Caco-2 (cell line): ENCODE results near the gene PPIL4. TPM values are rescaled to one million over a fixed set of nuclear protein-coding genes. Genes with fewer than 3 reads are reported as not detected.

Experiments
- BruUV-seq: library from RNA; stranded (reverse); fragments of 400-500 nt; replicated peaks from 2 replicates; lab custom pipeline; 2021; lab: Mats Ljungman, UMichigan
- CTCF ChIA-PET: fragments of 300-600 bp; sonication (Branson Sonifier 250); formaldehyde crosslinking; loops from one replicate; lab custom pipeline; 2022; ENCODE audit warnings: antibody characterized with exemption; lab: Charles Lee
- POLR2A ChIA-PET: fragments of 300-600 bp; sonication (Branson Sonifier 250); formaldehyde crosslinking; loops from one replicate; lab custom pipeline; 2022; ENCODE audit warnings: antibody characterized with exemption; lab: Charles Lee
- DNase-seq, 2 experiments: peaks; one replicate each; pipeline versions ENCODE4 v3.0.0 to v3.0.0-alpha.2; 2020 to 2022
- H3K27me3 ChIP-seq: replicated peaks from 2 replicates; pipeline ENCODE4 v1.6.0; 2011; ENCODE audit warnings: low read length; ENCODE audit not compliant: control insufficient read depth, insufficient read depth
- H3K36me3 ChIP-seq: 2 replicates; pipeline ENCODE4 v1.5.1; 2011; ENCODE audit warnings: low read length; ENCODE audit not compliant: control insufficient read depth, insufficient read depth
- H3K4me1 ChIP-seq: fragments of 250-450 bp; sonication (Bioruptor Pico); 2 replicates; pipeline ENCODE4 v1.5.1; 2020; ENCODE audit warnings: mild to moderate bottlenecking
- H3K4me3 ChIP-seq: 2 replicates; pipeline ENCODE4 v1.5.1; 2011; ENCODE audit warnings: low read depth, mild to moderate bottlenecking, control low read depth, low read length
- H3K9me3 ChIP-seq: fragments of 250-450 bp; sonication (Bioruptor Pico); 2 replicates; pipeline ENCODE4 v1.5.1; 2020; ENCODE audit warnings: mild to moderate bottlenecking, moderate library complexity
- H3K27ac Mint-ChIP-seq: one replicate; pipeline ENCODE4 v1.8.0; 2022; ENCODE audit warnings: mixed read lengths; ENCODE audit not compliant: unreplicated experiment
- H3K27me3 Mint-ChIP-seq: one replicate; pipeline ENCODE4 v1.8.0; 2022; ENCODE audit warnings: mixed read lengths; ENCODE audit not compliant: insufficient read depth, unreplicated experiment
- H3K36me3 Mint-ChIP-seq: one replicate; pipeline ENCODE4 v1.8.0; 2022; ENCODE audit warnings: mild to moderate bottlenecking, mixed read lengths; ENCODE audit not compliant: insufficient read depth, unreplicated experiment
- H3K4me1 Mint-ChIP-seq: one replicate; pipeline ENCODE4 v1.8.0; 2022; ENCODE audit warnings: low read depth, mixed read lengths; ENCODE audit not compliant: unreplicated experiment
- H3K4me3 Mint-ChIP-seq: one replicate; pipeline ENCODE4 v1.8.0; 2022; ENCODE audit warnings: mild to moderate bottlenecking, moderate library complexity, mixed read lengths; ENCODE audit not compliant: unreplicated experiment
- H3K9me3 Mint-ChIP-seq: one replicate; pipeline ENCODE4 v1.8.0; 2022; ENCODE audit warnings: mixed read lengths; ENCODE audit not compliant: unreplicated experiment
- CTCF ChIP-seq, 2 experiments: fragments of 200-600 bp in 1 of 2; IDR thresholded peaks; 1 replicate in 1 of 2; 2 replicates in 1 of 2; pipeline versions ENCODE4 v1.5.1 to v1.8.0; 2011 to 2022; ENCODE audit warnings: antibody characterized with exemption in 1 of 2, control low read depth in 1 of 2, inconsistent platforms in 1 of 2, low read depth in 1 of 2, low read length in 1 of 2, mild to moderate bottlenecking in 1 of 2, moderate library complexity in 1 of 2; ENCODE audit not compliant: insufficient read depth in 1 of 2, severe bottlenecking in 1 of 2, unreplicated experiment in 1 of 2
- intact Hi-C: fragments of 100-400 bp; cut with micrococcal nuclease; formaldehyde crosslinking; loops from one replicate; pipeline ENCODE4 v1.10.0; 2022; ENCODE audit not compliant: unreplicated experiment
- total RNA-seq: library from RNA; stranded (reverse); gene quantifications from 2 replicates; pipeline ENCODE4 v1.2.3, GENCODE V29; 2022

The PPIL4 gene
- total RNA-seq, 1 experiment from 2014 or later = 28.4 TPM

DNA sequence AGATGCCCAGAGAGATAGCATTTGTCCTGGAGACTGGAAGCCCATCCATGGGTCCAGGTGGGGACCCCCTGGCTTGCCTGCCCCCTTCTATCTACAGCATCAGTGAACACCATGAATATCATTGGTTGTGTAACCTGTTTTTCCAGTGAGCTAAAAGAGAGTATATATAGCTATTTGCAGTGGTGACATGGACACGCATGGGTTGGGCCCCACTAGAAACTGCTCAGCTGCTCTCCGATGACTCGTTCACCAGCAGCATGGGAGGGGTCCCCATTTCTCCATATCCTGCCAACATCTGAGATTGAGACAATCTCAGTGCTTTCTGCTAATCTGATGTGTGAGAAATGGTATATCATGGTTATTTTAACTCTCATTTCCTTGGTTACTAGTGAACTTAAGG lies 57.0 kb downstream of the PPIL4 start:
- POLR2A ChIA-PET = no interaction called here
- H3K36me3 ChIP-seq = no peaks in the 10 kb centered on the region
- TF ChIP-seq CTCF (IDR thresholded peaks at IDR 0.05; ENCODE audit: insufficient read depth in 1 of 2, low read depth in 1 of 2, low read length in 1 of 2, severe bottlenecking in 1 of 2, unreplicated experiment in 1 of 2) = no peak
- H3K4me1 ChIP-seq = 0 out of 2 replicates have a peak, but pooled peaks cover 6% of the 10 kb centered on the region
- H3K27me3 Mint-ChIP-seq = no peaks in the 10 kb centered on the region
- CTCF ChIA-PET = no interaction called here
- DNase-seq = no peak
- H3K4me1 Mint-ChIP-seq = peaks cover 12% of the 10 kb centered on the region
- peaks cover 4% of the 10 kb centered on the region for H3K36me3 Mint-ChIP-seq
- BruUV-seq = no TSS peak
- no peak overlapping the region for H3K4me3 Mint-ChIP-seq
- H3K4me3 ChIP-seq = no peak overlapping the region
- no peaks in the 10 kb centered on the region for H3K9me3 ChIP-seq
- H3K27ac Mint-ChIP-seq = no peak overlapping the region
- H3K27me3 ChIP-seq = no peaks in the 10 kb centered on the region
- intact Hi-C loops = no loop called here
- no peaks in the 10 kb centered on the region for H3K9me3 Mint-ChIP-seq

DNA sequence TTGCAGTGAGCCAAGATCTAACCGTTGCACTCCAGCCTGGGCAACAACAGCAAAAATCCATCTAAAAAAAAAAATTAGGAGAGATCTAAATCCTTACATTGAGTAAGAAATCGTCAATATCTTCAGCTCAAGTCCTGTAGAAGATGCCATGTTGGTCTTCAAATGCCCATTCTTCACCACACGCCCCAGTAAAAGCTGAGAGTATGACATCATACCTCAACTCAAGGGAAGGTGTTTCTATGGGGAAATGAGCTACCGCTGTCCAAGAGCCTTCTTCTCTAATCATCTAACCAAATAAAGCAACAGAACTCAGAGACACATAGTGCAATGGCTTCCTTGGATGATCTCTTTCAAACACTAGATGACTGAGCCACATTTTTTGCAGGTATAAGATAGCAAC lies 58.5 kb downstream of the PPIL4 start:
- Histone ChIP-seq H3K4me1 (0 out of 2 replicates have a peak, but pooled peaks cover 6% of the 10 kb centered on the region), H3K36me3 (no peaks in the 10 kb centered on the region), H3K4me3 (no peak overlapping the region), H3K27me3 (no peaks in the 10 kb centered on the region), H3K9me3 (no peaks in the 10 kb centered on the region)
- no peaks in the 10 kb centered on the region for H3K9me3 Mint-ChIP-seq
- H3K27ac Mint-ChIP-seq = no peak overlapping the region
- intact Hi-C loops = no loop called here
- no TSS peak for BruUV-seq
- ChIA-PET POLR2A (no interaction called here), CTCF (interaction anchor here (0.5 kb wide), 1 partner anchor 79 kb away, joined by 3 read pairs; the partner anchor contains the start of gene GINM1)
- H3K4me1 Mint-ChIP-seq = peaks cover 12% of the 10 kb centered on the region
- TF ChIP-seq CTCF (IDR thresholded peaks at IDR 0.05; ENCODE audit: insufficient read depth in 1 of 2, low read depth in 1 of 2, low read length in 1 of 2, severe bottlenecking in 1 of 2, unreplicated experiment in 1 of 2) = no peak
- H3K36me3 Mint-ChIP-seq = peaks cover 2% of the 10 kb centered on the region
- no peak for DNase-seq
- no peak overlapping the region for H3K4me3 Mint-ChIP-seq
- no peaks in the 10 kb centered on the region for H3K27me3 Mint-ChIP-seq

GRCh38 chr6:149484733-149485700 lies 60.8 kb downstream of the PPIL4 start, which contains the start of gene ZC3H12D:
TSS of gene ZC3H12D (minus strand) at chr6:149485014. CDS start at chr6:149474543, 10,471 bp downstream.
- H3K4me1 Mint-ChIP-seq = peaks cover 12% of the 10 kb centered on the region
- no peaks in the 10 kb centered on the region for H3K9me3 Mint-ChIP-seq
- Histone ChIP-seq H3K36me3 (no peaks in the 10 kb centered on the region), H3K9me3 (no peaks in the 10 kb centered on the region), H3K4me1 (0 out of 2 replicates have a peak, but pooled peaks cover 6% of the 10 kb centered on the region), H3K27me3 (no peaks in the 10 kb centered on the region), H3K4me3 (peak within 1 kb of the TSS; percentile 28)
- peaks cover 4% of the 10 kb centered on the region for H3K36me3 Mint-ChIP-seq
- intact Hi-C loops = loop anchor here (1.0 kb wide), 1 partner anchor 32 kb away; no protein-coding TSS in a partner anchor
- peak within 1 kb of the TSS; percentile 84 for H3K27ac Mint-ChIP-seq
- CTCF ChIA-PET = interaction anchor here (0.6 to 1.1 kb wide), 3 partner anchors 33 to 453 kb away, joined by 3 read pairs; no protein-coding TSS in a partner anchor
- TF ChIP-seq CTCF (IDR thresholded peaks at IDR 0.05; ENCODE audit: insufficient read depth in 1 of 2, low read depth in 1 of 2, low read length in 1 of 2, severe bottlenecking in 1 of 2, unreplicated experiment in 1 of 2) = peak; percentile 16 to 52
- POLR2A ChIA-PET = no interaction called here
- BruUV-seq = no TSS peak
- DNase-seq = peak; percentile 76 to 83
- H3K4me3 Mint-ChIP-seq = peak within 1 kb of the TSS; percentile 81
- no peaks in the 10 kb centered on the region for H3K27me3 Mint-ChIP-seq
